CD4-positive, CD25-positive, alpha-beta regulatory T cell (primary cell): Measurements from ENCODE around the gene MID1IP1. TPM values are rescaled to one million over a fixed set of nuclear protein-coding genes. Genes with fewer than 3 reads are reported as not detected.

ENCODE experiments used
- ATAC-seq, 2 donors: fragments of 150-1000 bp; cut with Tn5 transposase; one replicate each; pipeline ENCODE4 v1.10.0; 2021; ENCODE audit warnings: low read depth in 2 of 2, moderate number of reproducible peaks in 2 of 2, moderate library complexity in 1 of 2
- DNase-seq, 3 donors: peaks; one replicate each; pipeline versions ENCODE4 v3.0.0 to v3.0.0-alpha.2; 2012 to 2022; ENCODE audit warnings: mixed read lengths in 1 of 3
- H3K27ac ChIP-seq: one replicate; pipeline ENCODE4 v1.7.0; 2013; ENCODE audit warnings: mild to moderate bottlenecking, low read length; ENCODE audit not compliant: insufficient read depth, poor library complexity, severe bottlenecking
- H3K27me3 ChIP-seq: one replicate; pipeline ENCODE4 v1.7.0; 2013; ENCODE audit warnings: low read length; ENCODE audit not compliant: control insufficient read depth, insufficient read depth
- H3K36me3 ChIP-seq: one replicate; pipeline ENCODE4 v1.7.0; 2013; ENCODE audit warnings: mild to moderate bottlenecking, low read length, moderate library complexity; ENCODE audit not compliant: control insufficient read depth, insufficient read depth
- H3K4me1 ChIP-seq: 2 replicates; pipeline ENCODE4 v1.7.0; 2013; ENCODE audit warnings: mild to moderate bottlenecking, low read length; ENCODE audit not compliant: insufficient read depth, control insufficient read depth, poor library complexity, severe bottlenecking
- H3K4me3 ChIP-seq: one replicate; pipeline ENCODE4 v1.7.0; 2013; ENCODE audit warnings: low read depth, mild to moderate bottlenecking, low read length, moderate library complexity
- H3K9me3 ChIP-seq, 2 experiments: 1 replicate in 1 of 2; 2 replicates in 1 of 2; pipeline ENCODE4 v1.7.0; 2013; ENCODE audit warnings: low read length in 2 of 2, mild to moderate bottlenecking in 1 of 2, moderate library complexity in 1 of 2; ENCODE audit not compliant: control insufficient read depth in 2 of 2
- H3K27ac Mint-ChIP-seq, 3 donors: one replicate each; pipeline ENCODE4 v1.8.0; 2020 to 2022; ENCODE audit warnings: mild to moderate bottlenecking in 3 of 3, mixed read lengths in 3 of 3, moderate library complexity in 2 of 3
- H3K27me3 Mint-ChIP-seq: one replicate; pipeline ENCODE4 v1.8.0; 2022; ENCODE audit warnings: mild to moderate bottlenecking, mixed read lengths
- H3K36me3 Mint-ChIP-seq: one replicate; pipeline ENCODE4 v1.8.0; 2020; ENCODE audit warnings: mixed read lengths
- H3K4me1 Mint-ChIP-seq, 4 donors: one replicate each; pipeline ENCODE4 v1.8.0; 2020 to 2022; ENCODE audit warnings: mixed read lengths in 4 of 4, mild to moderate bottlenecking in 1 of 4
- H3K4me3 Mint-ChIP-seq, 4 donors: one replicate each; pipeline ENCODE4 v1.8.0; 2020 to 2022; ENCODE audit warnings: mild to moderate bottlenecking in 4 of 4, mixed read lengths in 4 of 4, moderate library complexity in 3 of 4
- H3K9me3 Mint-ChIP-seq, 7 donors: one replicate each; pipeline ENCODE4 v1.8.0; 2020 to 2022; ENCODE audit warnings: mixed read lengths in 7 of 7, mild to moderate bottlenecking in 3 of 7, moderate library complexity in 2 of 7
- polyA plus RNA-seq, 4 donors: library from polyadenylated mRNA; unstranded; fragments of 300-500 nt; fragmentation: Illumina TruSeq; gene quantifications; one replicate each; pipeline ENCODE4 v1.2.3, GENCODE V29; 2021
- total RNA-seq: library from RNA; stranded (reverse); gene quantifications from one replicate; pipeline ENCODE4 v1.2.3, GENCODE V29; 2022

Gene MID1IP1
- total RNA-seq = 13.0 TPM
- 10 to 100 TPM in 3 of 4 donors, 1 to 10 TPM in 1; 8.8 to 17.3 (median 13.7) TPM for polyA plus RNA-seq

- peaks cover 5% of the 10 kb centered on the region for H3K27me3 Mint-ChIP-seq
- peaks cover 2% of the 10 kb centered on the region for H3K27me3 ChIP-seq
- peak within 1 kb of the TSS; percentile 49 to 94 (median 92) for H3K27ac Mint-ChIP-seq
- H3K9me3 ChIP-seq = no peaks in the 10 kb centered on the region
- ATAC-seq = peak; percentile 23 to 47
- peaks cover 0 to 3% (median 0%) of the 10 kb centered on the region in 7 donors for H3K9me3 Mint-ChIP-seq
- no peaks in the 10 kb centered on the region for H3K36me3 ChIP-seq
- peak within 1 kb of the TSS; percentile 85 to 92 (median 87) for H3K4me3 Mint-ChIP-seq
- peak; percentile 46 to 85 (median 62) for DNase-seq
- no peaks in the 10 kb centered on the region for H3K36me3 Mint-ChIP-seq
- peak within 1 kb of the TSS; percentile 63 for H3K27ac ChIP-seq
- H3K4me1 ChIP-seq = peaks cover 3% of the 10 kb centered on the region
- H3K4me3 ChIP-seq = peak within 1 kb of the TSS; percentile 77
- H3K4me1 Mint-ChIP-seq = peaks cover 0 to 19% (median 6%) of the 10 kb centered on the region in 4 donors
These were observed at the start of gene MID1IP1 for GRCh38 chrX:38800981-38801845. Gene MID1IP1, plus strand, starts transcription at chrX:38801459. Its CDS starts 3,488 bp downstream, at chrX:38804947.

GRCh38 chrX:38754102-38754790 lies 47.0 kb upstream of the MID1IP1 start:
- Histone ChIP-seq H3K27ac (no peak overlapping the region), H3K36me3 (no peaks in the 10 kb centered on the region), H3K4me1 (no peaks in the 10 kb centered on the region), H3K9me3 (no peaks in the 10 kb centered on the region), H3K4me3 (no peak overlapping the region), H3K27me3 (no peaks in the 10 kb centered on the region)
- Mint-ChIP-seq H3K9me3 (peaks cover 0 to 6% (median 0%) of the 10 kb centered on the region in 7 donors), H3K27ac (no peak overlapping the region), H3K27me3 (no peaks in the 10 kb centered on the region), H3K4me3 (no peak overlapping the region), H3K4me1 (no peaks in the 10 kb centered on the region), H3K36me3 (no peaks in the 10 kb centered on the region)
- DNase-seq (peak; percentile 7 to 62 (median 24)), ATAC-seq (no peak)

- Mint-ChIP-seq H3K27me3 (no peaks in the 10 kb centered on the region), H3K4me3 (no peak overlapping the region), H3K27ac (no peak overlapping the region), H3K9me3 (peaks cover 0 to 6% (median 0%) of the 10 kb centered on the region in 7 donors), H3K36me3 (no peaks in the 10 kb centered on the region), H3K4me1 (no peaks in the 10 kb centered on the region)
- Histone ChIP-seq H3K9me3 (no peaks in the 10 kb centered on the region), H3K27me3 (no peaks in the 10 kb centered on the region), H3K36me3 (no peaks in the 10 kb centered on the region), H3K4me3 (no peak overlapping the region), H3K27ac (no peak overlapping the region), H3K4me1 (no peaks in the 10 kb centered on the region)
- ATAC-seq (no peak), DNase-seq (no peak)
These were observed 46.2 kb upstream of the MID1IP1 start for GRCh38 chrX:38754818-38755718.

- Histone ChIP-seq H3K9me3 (no peaks in the 10 kb centered on the region), H3K27ac (no peak overlapping the region), H3K4me3 (no peak overlapping the region), H3K27me3 (peaks cover 1% of the 10 kb centered on the region), H3K4me1 (no peaks in the 10 kb centered on the region), H3K36me3 (no peaks in the 10 kb centered on the region)
- Mint-ChIP-seq H3K36me3 (no peaks in the 10 kb centered on the region), H3K4me1 (no peaks in the 10 kb centered on the region), H3K27ac (no peak overlapping the region), H3K9me3 (peaks cover 0 to 6% (median 0%) of the 10 kb centered on the region in 7 donors), H3K4me3 (no peak overlapping the region), H3K27me3 (no peaks in the 10 kb centered on the region)
- no peak for ATAC-seq
- no peak for DNase-seq
These were observed 40.4 kb upstream of the MID1IP1 start for GRCh38 chrX:38760883-38761282.

GRCh38 chrX:38768079-38768478 lies 33.2 kb upstream of the MID1IP1 start:
- no peaks in the 10 kb centered on the region for H3K27me3 ChIP-seq
- Mint-ChIP-seq H3K9me3 (peaks cover 0 to 1% (median 0%) of the 10 kb centered on the region in 7 donors), H3K4me1 (no peaks in the 10 kb centered on the region), H3K27ac (no peak overlapping the region), H3K36me3 (no peaks in the 10 kb centered on the region), H3K27me3 (peaks cover 4% of the 10 kb centered on the region), H3K4me3 (no peak overlapping the region)
- no peaks in the 10 kb centered on the region for H3K36me3 ChIP-seq
- H3K4me1 ChIP-seq = no peaks in the 10 kb centered on the region
- no peaks in the 10 kb centered on the region for H3K9me3 ChIP-seq
- DNase-seq (peak in 2 of 3 donors; percentile 20 to 29), ATAC-seq (no peak)
- no peak overlapping the region for H3K27ac ChIP-seq
- H3K4me3 ChIP-seq = no peak overlapping the region

- no peaks in the 10 kb centered on the region for H3K27me3 ChIP-seq
- no peak overlapping the region for H3K4me3 ChIP-seq
- H3K9me3 ChIP-seq = no peaks in the 10 kb centered on the region
- no peaks in the 10 kb centered on the region for H3K4me1 ChIP-seq
- no peaks in the 10 kb centered on the region for H3K4me1 Mint-ChIP-seq
- DNase-seq = no peak
- peaks cover 0 to 1% (median 0%) of the 10 kb centered on the region in 7 donors for H3K9me3 Mint-ChIP-seq
- ATAC-seq = no peak
- H3K36me3 Mint-ChIP-seq = no peaks in the 10 kb centered on the region
- peaks cover 5% of the 10 kb centered on the region for H3K27me3 Mint-ChIP-seq
- no peak overlapping the region for H3K27ac Mint-ChIP-seq
- H3K4me3 Mint-ChIP-seq = no peak overlapping the region
- no peaks in the 10 kb centered on the region for H3K36me3 ChIP-seq
- H3K27ac ChIP-seq = no peak overlapping the region
These were observed 31.1 kb upstream of the MID1IP1 start for GRCh38 chrX:38770152-38770551.

- no peaks in the 10 kb centered on the region for H3K4me1 ChIP-seq
- Mint-ChIP-seq H3K36me3 (no peaks in the 10 kb centered on the region), H3K4me1 (no peaks in the 10 kb centered on the region), H3K9me3 (peaks cover 0 to 5% (median 0%) of the 10 kb centered on the region in 7 donors), H3K27ac (no peak overlapping the region), H3K27me3 (peaks cover 5% of the 10 kb centered on the region), H3K4me3 (no peak overlapping the region)
- no peak overlapping the region for H3K4me3 ChIP-seq
- ATAC-seq (no peak), DNase-seq (no peak)
- H3K27ac ChIP-seq = no peak overlapping the region
- H3K9me3 ChIP-seq = no peaks in the 10 kb centered on the region
- no peaks in the 10 kb centered on the region for H3K36me3 ChIP-seq
- no peaks in the 10 kb centered on the region for H3K27me3 ChIP-seq
These were observed 27.0 kb upstream of the MID1IP1 start for GRCh38 chrX:38774249-38774648.
